Right forelimb (tissue), 1 donor: Measurements from ENCODE around the gene VBP1.
"Not testable (repeated sequence)": the region's sequence is repeated elsewhere in the genome, so short reads cannot be mapped to it uniquely, and the experiment has no call there.

Source experiments
- DNase-seq: peaks from one replicate; pipeline ENCODE4 v3.0.0-alpha.2; 2018

Gene VBP1

DNA sequence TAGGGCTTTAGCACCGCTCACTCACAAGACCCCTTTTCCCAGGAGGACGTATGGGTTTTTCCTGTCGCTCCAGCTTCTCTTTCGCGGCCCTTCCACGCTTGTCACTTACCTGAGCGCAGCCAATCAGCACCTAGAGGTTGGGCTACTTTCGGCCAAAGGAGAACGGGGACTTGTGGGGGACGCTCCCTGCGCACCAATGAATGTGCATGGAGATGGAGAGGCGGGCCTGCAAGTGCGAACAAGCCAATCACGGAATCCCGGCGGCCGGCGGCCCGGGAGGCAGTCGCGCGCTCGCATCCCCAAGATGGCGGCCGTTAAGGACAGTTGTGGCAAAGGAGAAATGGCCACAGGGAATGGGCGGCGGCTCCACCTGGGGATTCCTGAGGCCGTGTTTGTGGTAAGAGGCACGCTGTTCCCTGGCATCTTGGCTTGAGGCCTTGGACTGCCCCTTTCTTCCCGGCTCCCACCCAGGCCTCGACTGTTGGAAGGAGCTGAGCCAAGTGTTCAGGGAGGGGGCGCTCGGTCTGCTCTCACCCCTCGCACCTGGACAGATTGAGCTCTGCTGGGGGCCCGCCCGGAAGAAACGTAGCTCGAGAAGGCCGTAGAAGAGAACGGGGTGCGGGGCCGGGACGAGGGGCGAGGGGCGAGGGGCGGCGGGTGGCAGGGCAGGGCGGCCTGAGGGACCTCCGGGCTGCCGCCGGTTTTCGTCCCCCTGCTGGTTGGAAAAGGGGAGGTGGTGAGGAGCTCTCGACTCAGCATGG, at the start of gene VBP1:
TSS of gene VBP1 (plus strand) at position 282 of the 761 bp plus-strand sequence. CDS start at position 305, 23 bp downstream.
- DNase-seq, result peak; percentile 88

DNA sequence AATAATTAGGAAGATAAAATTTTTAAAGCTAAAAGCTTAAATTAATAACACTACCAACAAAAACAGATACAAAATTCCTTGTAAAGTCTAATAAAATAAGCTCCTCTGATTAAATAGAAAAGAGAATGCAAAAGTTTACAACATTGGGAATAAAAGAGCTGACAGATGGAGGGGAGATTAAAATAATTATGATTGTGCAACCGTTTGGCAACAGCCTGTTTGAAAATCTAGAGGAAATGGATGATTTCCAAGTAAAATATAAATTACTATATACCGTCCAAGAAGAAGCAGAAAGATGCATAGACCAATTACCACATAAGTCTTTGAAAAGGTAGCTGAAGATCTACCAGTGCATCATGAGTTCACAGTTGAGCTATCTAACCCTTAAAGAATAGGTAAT, 46.4 kb upstream of the VBP1 start:
- no peak for DNase-seq

DNA sequence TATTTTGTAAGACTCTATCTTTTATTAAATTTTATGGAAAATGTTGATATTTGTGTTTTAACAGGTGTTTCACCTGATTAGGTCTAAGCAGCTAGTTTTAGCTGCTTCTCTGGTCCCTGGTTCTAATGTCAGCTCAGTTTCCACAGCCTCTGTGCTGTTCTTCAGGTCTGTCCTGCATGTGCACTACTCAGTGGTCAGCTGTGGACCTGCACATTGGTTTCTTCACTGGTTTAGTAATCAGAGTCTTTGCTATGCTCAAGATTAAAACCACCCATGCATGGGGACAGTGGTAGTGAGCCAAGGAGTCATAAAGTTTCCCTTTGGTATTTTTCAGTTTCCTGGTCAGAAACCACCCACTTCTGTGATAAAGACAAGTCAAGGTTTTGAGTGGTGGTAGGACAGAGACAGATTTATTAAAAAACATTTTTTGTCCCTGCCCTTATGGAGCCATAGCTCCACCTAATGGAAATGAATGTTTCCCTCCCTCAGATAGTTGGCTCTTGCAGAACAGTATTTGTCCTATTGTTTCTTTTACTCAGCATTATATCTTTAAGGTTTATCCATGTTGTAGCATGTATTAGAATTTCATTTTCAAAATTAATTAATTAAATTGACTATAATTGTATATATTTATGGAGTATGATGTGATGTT, 36.8 kb upstream of the VBP1 start:
- no peak for DNase-seq

GRCh38 chrX:155188786-155189185, 27.5 kb upstream of the VBP1 start:
- DNase-seq, result no peak

DNA sequence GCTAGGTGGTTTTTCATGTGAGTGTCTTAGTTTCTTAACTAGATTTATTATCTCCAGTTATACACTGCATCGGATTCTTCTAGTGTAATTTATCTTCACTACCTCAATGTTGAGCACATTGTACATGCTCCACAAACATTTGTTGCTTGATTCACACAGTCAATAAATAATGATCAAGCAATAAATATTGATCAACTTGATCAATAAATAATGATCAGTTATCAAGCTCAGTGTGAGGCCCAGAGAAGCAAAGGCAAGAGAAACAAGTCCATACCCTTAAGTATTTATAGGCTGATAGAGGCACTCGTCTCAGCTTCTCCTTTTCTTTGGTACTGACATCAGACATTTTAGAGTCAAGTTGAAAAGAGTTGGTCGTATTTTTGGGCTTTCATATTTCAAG, 5.1 kb upstream of the VBP1 start:
- no peak for DNase-seq

- DNase-seq, result no peak
Observed at GRCh38 chrX:155213731-155214130, 2.5 kb upstream of the VBP1 start.

DNA sequence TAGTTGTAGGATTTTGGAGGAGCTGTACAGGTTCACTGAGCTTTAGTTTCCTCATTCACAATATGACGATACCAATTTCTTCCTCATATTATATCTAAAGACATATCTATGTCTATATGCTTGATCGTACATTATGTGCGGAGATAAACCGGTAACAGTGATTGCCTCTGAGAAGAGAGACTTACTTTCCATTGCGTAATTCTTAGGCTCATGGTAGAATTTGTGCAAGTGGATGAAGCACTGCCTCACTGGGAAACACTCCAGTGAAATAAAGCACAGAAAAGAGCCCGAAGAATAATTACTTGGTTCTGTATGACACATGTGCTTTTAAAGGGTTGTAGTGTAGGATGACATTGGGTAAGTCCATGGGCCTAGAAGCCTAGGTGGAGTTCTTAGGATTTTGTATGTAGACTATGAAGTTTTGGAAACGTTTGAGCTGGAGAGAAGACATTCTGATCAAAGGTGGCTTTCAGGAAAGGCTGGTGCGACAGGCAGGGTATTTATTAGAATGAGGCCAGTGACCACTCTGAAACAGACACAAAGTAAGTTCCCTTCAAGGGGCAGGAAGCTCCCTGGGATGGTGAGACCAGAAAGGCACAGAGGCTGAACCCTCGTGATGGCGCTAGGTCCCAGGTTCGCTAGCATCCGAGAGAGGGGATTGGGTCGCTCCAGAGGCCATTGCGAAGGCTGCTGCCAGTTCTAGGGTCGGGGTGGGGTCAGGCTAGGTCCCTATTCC, 649 bp upstream of the VBP1 start:
- DNase-seq, result no peak

DNA sequence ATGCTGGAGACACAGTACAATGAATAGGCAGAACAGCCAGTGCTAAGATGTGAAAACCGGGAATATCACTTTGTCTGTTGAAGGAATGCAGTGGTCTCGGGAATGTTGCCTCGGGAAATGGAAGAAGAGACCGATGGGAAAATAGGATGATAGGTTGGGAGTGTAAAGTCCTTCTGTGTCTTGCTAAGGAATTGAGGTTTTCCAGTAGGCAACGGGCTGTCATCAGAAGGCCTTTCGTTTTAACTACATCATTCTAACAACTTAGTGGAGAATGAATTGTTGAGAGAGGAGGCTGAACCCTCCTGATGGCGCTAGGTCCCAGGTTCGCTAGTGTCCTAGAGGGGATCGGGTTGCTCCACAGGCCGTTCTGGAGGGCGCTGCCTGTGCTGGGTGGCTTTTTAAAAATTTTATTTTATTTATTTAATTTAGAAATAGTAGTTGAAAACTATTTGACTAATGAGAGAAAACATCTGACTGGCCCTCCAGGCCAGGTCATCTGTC, 730 bp downstream of the VBP1 start:
- no peak for DNase-seq

DNA sequence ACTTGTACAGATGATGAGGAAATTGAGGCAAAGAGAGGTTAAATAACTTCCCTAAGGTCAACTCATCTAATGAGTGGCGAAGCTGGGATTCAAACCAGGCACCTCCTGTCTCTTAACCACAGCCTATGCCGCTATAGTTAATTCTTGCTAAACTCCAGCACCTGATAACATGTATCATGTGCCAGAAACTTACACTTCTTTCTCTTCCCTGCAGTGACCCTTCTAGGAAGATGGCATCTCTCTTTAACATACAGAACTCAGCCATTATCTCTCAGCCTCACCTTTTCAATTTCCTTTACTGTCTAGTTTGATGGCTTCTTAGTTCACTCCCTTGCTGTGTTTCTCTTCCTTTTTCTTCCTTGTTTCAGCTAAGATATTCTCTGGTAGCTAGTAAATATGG, 2.5 kb downstream of the VBP1 start:
- no peak for DNase-seq

DNA sequence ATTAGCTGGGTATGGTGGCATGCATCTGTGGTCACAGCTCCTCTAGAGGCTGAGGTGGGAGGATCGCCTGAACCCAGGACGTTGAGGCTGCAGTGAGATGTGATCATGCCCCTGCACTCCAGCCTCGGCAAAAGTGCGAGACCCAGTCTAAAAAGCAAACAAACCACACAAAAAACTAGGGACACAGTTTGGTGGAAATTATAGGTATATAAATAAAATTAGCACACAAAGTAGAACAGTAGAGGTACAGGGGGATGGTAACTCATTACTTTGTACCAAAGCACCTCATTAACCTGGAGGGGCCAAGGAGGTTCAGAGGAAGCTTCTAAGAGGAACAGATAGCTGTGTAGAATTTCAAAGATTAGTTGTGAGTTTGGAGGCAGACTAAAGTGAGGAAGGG, 5.1 kb downstream of the VBP1 start:
- DNase-seq, result no peak

GRCh38 chrX:155223746-155224145, 7.5 kb downstream of the VBP1 start:
- not testable (repeated sequence) for DNase-seq

DNA sequence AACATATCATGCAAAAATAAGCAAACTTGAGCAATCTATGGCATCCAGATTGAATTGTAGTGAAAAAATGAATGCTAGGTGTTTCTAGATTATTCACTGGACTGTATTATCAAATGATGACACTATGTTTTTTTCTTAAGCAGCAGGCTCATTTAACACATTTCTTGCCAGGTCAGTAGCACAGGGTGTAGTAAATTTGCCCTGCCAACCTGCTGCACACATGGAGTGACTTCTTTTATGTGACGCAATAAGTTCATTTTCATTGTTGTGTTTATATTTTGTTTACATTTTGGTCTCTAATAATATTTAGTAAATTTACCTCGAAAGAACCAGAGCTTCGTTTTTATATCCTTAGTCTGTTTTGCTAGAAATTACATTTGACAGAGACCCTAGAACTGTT, 9.5 kb downstream of the VBP1 start:
- DNase-seq, result no peak

- DNase-seq, result no peak
Observed at GRCh38 chrX:155231163-155231562, 14.9 kb downstream of the VBP1 start.

DNA sequence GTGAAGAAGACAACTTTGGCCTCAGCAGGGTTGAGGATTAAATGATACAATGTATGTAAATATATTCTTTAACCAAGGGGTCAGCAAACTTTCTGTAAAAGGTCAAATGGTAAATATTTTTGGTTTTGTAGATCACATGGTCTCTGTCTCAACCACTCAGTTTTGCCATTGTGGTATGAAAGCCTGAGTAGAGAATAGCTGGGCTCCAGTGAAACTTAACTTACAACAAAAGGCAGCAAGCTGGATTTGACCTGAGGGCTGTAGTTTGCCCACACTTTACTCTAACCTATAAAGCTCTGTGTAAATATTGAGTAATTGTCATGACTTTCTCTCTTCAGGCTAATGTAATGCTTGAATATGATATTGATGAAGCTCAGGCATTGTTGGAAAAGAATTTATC, 19.6 kb downstream of the VBP1 start:
- DNase-seq, result no peak

- no peak for DNase-seq
Observed at GRCh38 chrX:155237719-155238118, 21.5 kb downstream of the VBP1 start.

DNA sequence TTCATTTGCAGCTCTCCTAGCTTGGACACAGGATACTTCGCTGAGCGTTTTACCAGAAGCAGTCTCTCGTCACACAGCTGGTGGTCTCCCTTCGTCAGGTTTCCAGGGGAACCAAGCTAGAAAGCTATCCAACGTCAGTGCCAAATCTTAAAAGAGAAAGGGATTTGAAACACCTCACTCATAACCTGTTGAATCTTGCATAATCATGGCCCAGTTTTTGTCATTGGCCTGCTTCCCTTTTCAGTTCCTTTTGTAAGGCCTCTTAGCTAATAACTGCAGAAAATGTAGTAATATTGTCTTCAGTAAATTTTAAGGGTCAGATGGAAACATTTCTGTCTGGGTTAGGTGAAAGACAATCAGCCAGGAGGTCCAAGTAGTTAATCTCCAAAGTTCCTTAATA, 26.0 kb downstream of the VBP1 start:
- DNase-seq, result no peak

DNA sequence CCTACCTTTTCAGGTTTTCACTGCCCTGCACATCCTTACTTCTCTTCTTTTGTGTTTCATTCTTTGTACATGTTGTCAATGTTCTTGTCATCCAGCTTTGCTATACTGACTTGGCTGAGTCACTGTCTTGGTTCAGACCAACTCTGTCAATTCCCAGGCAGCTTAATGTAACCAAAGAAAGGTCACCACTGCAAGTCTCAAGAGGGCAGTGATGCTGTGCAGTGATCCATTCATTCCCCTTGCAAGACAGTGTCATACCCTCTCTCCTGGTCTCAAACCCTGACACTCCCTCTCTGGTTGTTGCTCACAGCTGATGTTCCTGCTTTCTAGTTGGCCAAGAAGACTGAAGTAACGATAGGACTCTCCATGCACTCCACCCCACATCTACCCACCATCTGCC, 30.5 kb downstream of the VBP1 start:
- DNase-seq, result no peak

GRCh38 chrX:155247497-155247896, 31.2 kb downstream of the VBP1 start:
- no peak for DNase-seq

DNA sequence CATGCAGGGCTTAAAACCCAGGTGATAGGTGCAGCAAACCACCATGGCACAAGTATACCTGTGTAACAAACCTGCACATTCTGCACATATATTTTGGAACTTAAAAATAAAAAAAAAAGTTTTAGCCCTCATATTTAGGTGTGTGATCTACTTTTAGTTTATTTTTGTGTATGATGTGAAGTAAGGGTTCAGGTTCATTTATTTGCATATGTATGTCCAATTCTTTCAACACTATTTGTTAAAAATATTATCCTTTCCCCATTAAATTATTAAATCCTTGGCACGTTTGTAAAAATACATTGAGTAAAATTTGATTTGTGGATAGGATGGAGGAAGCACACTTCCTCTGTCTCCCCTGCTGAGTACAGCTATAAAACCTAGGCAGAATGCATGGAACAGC, 35.1 kb downstream of the VBP1 start:
- DNase-seq, result no peak

DNA sequence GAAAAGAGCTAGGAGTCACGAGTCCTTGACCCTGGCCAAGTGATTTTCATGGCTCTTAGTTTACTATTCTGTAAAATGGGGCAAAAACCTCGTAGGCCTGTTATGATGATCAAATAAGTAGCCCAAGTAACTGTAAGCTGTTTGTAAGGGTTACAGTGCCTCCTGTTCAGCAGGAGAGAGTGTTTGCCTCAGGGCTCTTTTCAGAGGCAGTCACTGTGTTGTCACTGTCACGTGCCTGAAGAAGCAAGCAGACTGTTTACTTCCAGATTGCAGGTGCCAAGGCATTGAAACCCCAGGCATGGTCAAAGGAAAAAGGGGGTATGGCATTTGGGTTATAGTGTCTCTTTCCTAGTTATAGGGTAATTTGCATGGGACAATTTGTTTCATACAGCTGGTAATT, 43.5 kb downstream of the VBP1 start:
- DNase-seq, result no peak

DNA sequence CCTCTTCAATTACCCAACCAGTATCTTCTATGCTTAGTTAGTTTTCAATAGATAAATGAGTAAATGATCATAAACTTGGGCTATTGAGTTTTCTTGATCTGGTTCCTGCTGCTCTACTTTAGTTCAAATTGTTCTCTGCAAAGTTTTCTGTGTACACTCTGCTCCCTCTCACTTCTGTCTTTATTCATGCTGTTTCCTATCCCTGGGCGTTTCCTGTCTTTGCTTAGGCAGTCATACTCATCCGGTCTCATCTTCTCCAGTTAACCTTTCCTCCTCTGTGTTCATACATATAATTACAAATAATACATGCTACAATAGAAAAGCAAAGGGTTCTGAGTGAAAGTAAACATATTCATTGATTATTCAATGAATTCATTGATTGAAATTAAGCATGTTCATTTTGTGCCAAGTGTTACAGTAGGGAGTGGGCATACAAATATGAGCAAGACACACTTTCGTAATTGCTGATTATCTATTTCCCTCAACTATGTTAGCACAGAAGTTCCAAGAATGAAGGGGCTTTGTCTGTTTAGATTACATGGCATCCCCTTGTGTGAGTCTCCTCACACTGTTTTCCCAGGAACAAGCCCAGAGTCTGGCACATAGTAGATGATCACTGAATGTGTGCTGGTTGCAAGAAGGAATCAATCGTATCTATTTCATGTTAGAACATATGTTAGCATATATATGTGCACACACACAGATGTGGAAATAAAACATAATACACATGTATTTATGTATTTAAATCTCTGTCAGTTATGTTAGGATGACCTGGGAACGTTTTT, 46.9 kb downstream of the VBP1 start:
- DNase-seq, result no peak

DNA sequence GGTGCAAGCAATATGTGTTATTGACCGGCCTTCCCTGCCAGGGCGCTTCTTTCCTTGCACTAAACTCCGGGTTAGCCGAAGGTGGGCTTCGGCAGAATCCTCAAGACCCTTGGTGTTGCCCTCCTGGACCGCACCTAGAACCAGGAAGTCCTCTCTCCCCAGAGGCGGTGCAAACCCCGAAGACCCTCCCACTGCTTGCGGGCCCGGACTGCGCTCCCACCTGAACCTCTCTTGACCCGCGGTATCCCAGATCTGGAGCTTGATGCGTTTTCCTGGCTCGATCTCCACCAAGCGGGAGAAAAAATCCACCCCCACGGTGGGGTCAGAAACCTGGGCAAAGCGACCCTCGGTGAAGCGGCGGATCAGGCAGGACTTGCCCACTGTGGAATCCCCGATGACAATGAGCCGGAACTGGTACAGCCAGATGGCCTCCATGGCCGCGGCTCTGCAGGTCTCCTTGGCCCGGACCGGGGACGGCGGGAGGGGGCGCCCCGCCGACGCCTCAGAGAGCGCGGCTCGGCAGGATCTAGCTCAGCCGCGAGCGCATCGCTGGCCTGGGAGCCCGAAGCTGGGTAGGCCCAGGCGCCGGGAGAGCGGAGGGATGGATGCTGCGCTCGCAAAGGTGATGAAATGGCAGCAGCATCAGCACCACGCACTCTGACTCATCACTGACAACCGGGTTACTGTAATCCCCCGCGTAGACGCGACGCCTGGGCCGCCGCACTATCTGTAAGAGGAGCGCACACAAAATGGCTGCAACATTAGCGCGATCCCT, 47.8 kb downstream of the VBP1 start, which contains the start of gene RAB39B:
TSS of gene RAB39B (minus strand) at position 638 of the 775 bp plus-strand sequence. CDS start at position 435, 203 bp downstream.
- DNase-seq, result peak; percentile 46
